Effector CD8-positive, alpha-beta T cell (primary cell): Measurements from ENCODE around the gene TOB1.

ENCODE experiments used
- DNase-seq: peaks from one replicate; lab custom pipeline; 2025; lab: John Stamatoyannopoulos, UW

The TOB1 gene

GRCh38 chr17:50832267-50832863, 33.8 kb downstream of the TOB1 start:
- DNase-seq: no peak

GRCh38 chr17:50831471-50831928, 34.7 kb downstream of the TOB1 start:
- no peak for DNase-seq

- no peak for DNase-seq
These were observed 35.2 kb downstream of the TOB1 start for GRCh38 chr17:50830994-50831393.

- no peak for DNase-seq
These were observed 35.8 kb downstream of the TOB1 start for GRCh38 chr17:50830352-50830751.

GRCh38 chr17:50829332-50829731, 36.8 kb downstream of the TOB1 start:
- DNase-seq: no peak

GRCh38 chr17:50828508-50829170, 37.5 kb downstream of the TOB1 start:
- no peak for DNase-seq

- DNase-seq: no peak
These were observed 41.0 kb downstream of the TOB1 start for GRCh38 chr17:50825188-50825587.

GRCh38 chr17:50824429-50824828, 41.7 kb downstream of the TOB1 start:
- no peak for DNase-seq

GRCh38 chr17:50822550-50822949, 43.6 kb downstream of the TOB1 start:
- no peak for DNase-seq

- DNase-seq: no peak
These were observed 45.5 kb downstream of the TOB1 start for GRCh38 chr17:50820651-50821050.

GRCh38 chr17:50818921-50819657, 47.1 kb downstream of the TOB1 start:
- DNase-seq: no peak

- no peak for DNase-seq
These were observed 47.9 kb downstream of the TOB1 start for GRCh38 chr17:50818261-50818660.

GRCh38 chr17:50817838-50818237, 48.3 kb downstream of the TOB1 start:
- DNase-seq: no peak

- DNase-seq: peak; percentile 48
These were observed 49.1 kb downstream of the TOB1 start for GRCh38 chr17:50816771-50817751.

- DNase-seq: no peak
These were observed 49.9 kb downstream of the TOB1 start for GRCh38 chr17:50816271-50816670.

GRCh38 chr17:50815400-50815799, 50.8 kb downstream of the TOB1 start:
- DNase-seq: no peak

- DNase-seq: no peak
These were observed 52.6 kb downstream of the TOB1 start for GRCh38 chr17:50813583-50813982.
